CD4-positive, alpha-beta T cell (primary cell): ENCODE data around the gene CCNE1. TPM values are rescaled to one million over a fixed set of nuclear protein-coding genes. Genes with fewer than 3 reads are reported as not detected.

ENCODE experiments used
- ATAC-seq: fragments of 200-7000 bp; cut with Tn5 transposase; one replicate; pipeline ENCODE4 v1.10.0; 2022; ENCODE audit warnings: mild to moderate bottlenecking; ENCODE audit not compliant: poor library complexity
- CTCF ChIA-PET: fragments of 350-600 bp; sonication (Branson Sonifier 250); formaldehyde crosslinking; loops from one replicate; lab custom pipeline; 2021; ENCODE audit warnings: antibody characterized with exemption, inconsistent platforms; lab: Charles Lee
- POLR2A ChIA-PET: fragments of 350-600 bp; sonication (Branson Sonifier 250); formaldehyde crosslinking; loops from one replicate; lab custom pipeline; 2021; ENCODE audit warnings: antibody characterized with exemption, inconsistent platforms; lab: Charles Lee
- DNase-seq, 14 experiments: peaks; one replicate each; pipeline ENCODE4 v3.0.0-alpha.2; 2013 to 2020; ENCODE audit warnings: mixed read lengths in 2 of 14
- H3K27ac ChIP-seq, 2 donors: one replicate each; pipeline versions ENCODE4 v1.5.1 to v1.7.0; 2013; ENCODE audit warnings: low read length in 2 of 2, low read depth in 1 of 2, mild to moderate bottlenecking in 1 of 2
- H3K27me3 ChIP-seq, 2 experiments: 1 replicate in 1 of 2; 2 replicates in 1 of 2; pipeline versions ENCODE4 v1.6.1 to v1.7.0; 2013; ENCODE audit warnings: low read length in 2 of 2, control low read depth in 1 of 2, mild to moderate bottlenecking in 1 of 2, moderate library complexity in 1 of 2; ENCODE audit not compliant: insufficient read depth in 2 of 2, control insufficient read depth in 1 of 2
- H3K36me3 ChIP-seq: one replicate; pipeline ENCODE4 v1.6.1; 2013; ENCODE audit warnings: low read length, control low read depth; ENCODE audit not compliant: insufficient read depth
- H3K4me1 ChIP-seq: one replicate; pipeline ENCODE4 v1.6.1; 2013; ENCODE audit warnings: low read length, control low read depth; ENCODE audit not compliant: insufficient read depth
- H3K4me3 ChIP-seq: one replicate; pipeline ENCODE4 v1.5.1; 2013; ENCODE audit warnings: mild to moderate bottlenecking, low read length, moderate library complexity
- H3K9me3 ChIP-seq, 2 experiments: 1 replicate in 1 of 2; 2 replicates in 1 of 2; pipeline versions ENCODE4 v1.6.1 to v1.7.0; 2013; ENCODE audit warnings: low read length in 2 of 2, mild to moderate bottlenecking in 2 of 2, control low read depth in 1 of 2, moderate library complexity in 1 of 2; ENCODE audit not compliant: control insufficient read depth in 1 of 2, insufficient read depth in 1 of 2
- H3K27ac Mint-ChIP-seq: one replicate; pipeline ENCODE4 v1.8.0; 2020; ENCODE audit warnings: mixed read lengths
- H3K27me3 Mint-ChIP-seq: one replicate; pipeline ENCODE4 v1.8.0; 2021; ENCODE audit warnings: mixed read lengths
- H3K36me3 Mint-ChIP-seq: one replicate; pipeline ENCODE4 v1.8.0; 2021; ENCODE audit warnings: low read depth, mixed read lengths
- H3K4me1 Mint-ChIP-seq: one replicate; pipeline ENCODE4 v1.8.0; 2021; ENCODE audit warnings: low read depth, mixed read lengths
- H3K4me3 Mint-ChIP-seq: one replicate; pipeline ENCODE4 v1.8.0; 2020; ENCODE audit warnings: mild to moderate bottlenecking, mixed read lengths
- H3K9me3 Mint-ChIP-seq: one replicate; pipeline ENCODE4 v1.8.0; 2020; ENCODE audit warnings: mixed read lengths
- intact Hi-C, 2 experiments: fragments of 100-400 bp; cut with DNase I in 1 of 2; cut with micrococcal nuclease in 1 of 2; formaldehyde crosslinking; loops; one replicate each; pipeline versions ENCODE4 v1.15.1 to v1.9.0; 2023 to 2025; cut with DNase I, micrococcal nuclease
- polyA plus RNA-seq, 2 donors: library from polyadenylated mRNA; unstranded; fragments of 120-200 nt; gene quantifications; one replicate each; pipeline ENCODE4 v1.2.1, GENCODE V29; 2013
- total RNA-seq, 174 experiments: library from RNA in 2 of 174; stranded (reverse) in 2 of 174; gene quantifications; one replicate each; pipeline ENCODE4 v1.2.3 and lab custom pipeline; 2021 to 2026
- TF ChIP-seq, protein P1 (sequence below): fragments of 200-600 bp; IDR thresholded peaks from one replicate; pipeline ENCODE4 v1.8.0; 2022; ENCODE audit warnings: antibody characterized with exemption, mild to moderate bottlenecking

The CCNE1 gene
- total RNA-seq (1 to 10 TPM; 4.9 to 5.6 TPM), total RNA-seq (lab: John Stamatoyannopoulos, UW) (0.61 to 67.8 (median 6.2) reads per million in 172 experiments)
- 2.5 TPM for polyA plus RNA-seq (2013, experiment 1 of 2)
- polyA plus RNA-seq (2013, experiment 2 of 2): 3.2 TPM

- Histone ChIP-seq H3K4me1 (peaks cover 14% of the 10 kb centered on the region), H3K27ac (peak within 1 kb of the TSS; percentile 50 to 55), H3K4me3 (peak within 1 kb of the TSS; percentile 58), H3K36me3 (no peaks in the 10 kb centered on the region), H3K9me3 (no peaks in the 10 kb centered on the region), H3K27me3 (no peaks in the 10 kb centered on the region)
- ChIA-PET POLR2A (interaction anchor here (1.0 to 4.1 kb wide), 2 partner anchors 33 to 205 kb away, joined by 3 to 17 read pairs; partner anchors contain the start of gene POP4), CTCF (no interaction called here)
- DNase-seq: peak; percentile 88 to 100 (median 94)
- peak; percentile 90 for ATAC-seq
- intact Hi-C loops: loop anchor here (1.0 to 10.0 kb wide), 4 partner anchors 33 to 597 kb away; partner anchors contain the start of genes PLEKHF1 (in 1 of the 2) and UQCRFS1 (in 1 of the 2)
- H3K27ac Mint-ChIP-seq: peak within 1 kb of the TSS; percentile 82
- no peaks in the 10 kb centered on the region for H3K36me3 Mint-ChIP-seq
- TF ChIP-seq, protein P1, sequence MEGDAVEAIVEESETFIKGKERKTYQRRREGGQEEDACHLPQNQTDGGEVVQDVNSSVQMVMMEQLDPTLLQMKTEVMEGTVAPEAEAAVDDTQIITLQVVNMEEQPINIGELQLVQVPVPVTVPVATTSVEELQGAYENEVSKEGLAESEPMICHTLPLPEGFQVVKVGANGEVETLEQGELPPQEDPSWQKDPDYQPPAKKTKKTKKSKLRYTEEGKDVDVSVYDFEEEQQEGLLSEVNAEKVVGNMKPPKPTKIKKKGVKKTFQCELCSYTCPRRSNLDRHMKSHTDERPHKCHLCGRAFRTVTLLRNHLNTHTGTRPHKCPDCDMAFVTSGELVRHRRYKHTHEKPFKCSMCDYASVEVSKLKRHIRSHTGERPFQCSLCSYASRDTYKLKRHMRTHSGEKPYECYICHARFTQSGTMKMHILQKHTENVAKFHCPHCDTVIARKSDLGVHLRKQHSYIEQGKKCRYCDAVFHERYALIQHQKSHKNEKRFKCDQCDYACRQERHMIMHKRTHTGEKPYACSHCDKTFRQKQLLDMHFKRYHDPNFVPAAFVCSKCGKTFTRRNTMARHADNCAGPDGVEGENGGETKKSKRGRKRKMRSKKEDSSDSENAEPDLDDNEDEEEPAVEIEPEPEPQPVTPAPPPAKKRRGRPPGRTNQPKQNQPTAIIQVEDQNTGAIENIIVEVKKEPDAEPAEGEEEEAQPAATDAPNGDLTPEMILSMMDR: no peak
- no peaks in the 10 kb centered on the region for H3K27me3 Mint-ChIP-seq
- no peaks in the 10 kb centered on the region for H3K9me3 Mint-ChIP-seq
- peak within 1 kb of the TSS; percentile 96 for H3K4me3 Mint-ChIP-seq
- H3K4me1 Mint-ChIP-seq: peaks cover 11% of the 10 kb centered on the region
Measured at GRCh38 chr19:29811125-29812079, at the start of gene CCNE1. Gene CCNE1, plus strand, starts transcription at chr19:29811991. Its CDS starts 565 bp downstream, at chr19:29812556.

DNA sequence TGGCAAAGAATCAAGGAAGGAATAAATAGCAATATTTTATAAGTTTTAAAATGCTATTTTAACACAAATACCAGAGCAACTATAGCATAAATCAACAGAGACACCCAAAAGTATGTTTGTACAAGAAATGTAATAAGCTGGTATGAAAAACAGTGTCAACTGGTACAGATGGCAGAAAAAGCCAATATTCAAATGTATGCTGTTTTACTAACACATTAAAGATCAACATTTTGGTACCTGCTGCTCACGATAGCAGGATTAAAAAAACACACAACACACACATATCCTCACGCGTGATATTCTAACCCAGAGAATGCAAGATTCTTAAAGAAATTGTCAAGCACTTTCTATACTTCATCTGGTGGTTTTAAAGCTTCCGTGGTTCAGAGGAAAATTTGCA, 48.6 kb upstream of the CCNE1 start:
- H3K27me3 ChIP-seq: peaks cover 0 to 3% of the 10 kb centered on the region in 2 experiments
- TF ChIP-seq, protein P1: no peak
- POLR2A ChIA-PET: no interaction called here

DNA sequence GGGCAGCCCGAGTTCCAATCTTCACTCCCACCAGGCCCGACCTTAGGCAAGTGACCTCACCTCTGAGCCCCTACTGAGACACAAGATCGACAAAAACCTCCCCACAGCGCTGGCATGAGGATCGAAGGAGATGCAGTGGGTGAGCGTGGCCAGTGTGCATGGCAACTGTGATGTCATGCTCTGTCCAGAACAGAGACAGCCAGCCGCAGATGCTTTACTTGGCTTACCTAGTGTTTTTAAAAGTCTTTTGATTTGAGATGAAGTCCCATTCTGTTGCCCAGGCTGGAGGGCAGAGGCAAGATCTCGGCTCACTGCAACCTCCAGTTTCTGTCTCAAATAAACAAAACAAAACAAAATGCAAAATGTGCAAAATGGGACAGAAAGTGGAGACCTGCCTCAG, 47.4 kb upstream of the CCNE1 start:
- H3K36me3 Mint-ChIP-seq: no peaks in the 10 kb centered on the region
- H3K27ac Mint-ChIP-seq: no peak overlapping the region
- Histone ChIP-seq H3K27me3 (peaks cover 0 to 3% of the 10 kb centered on the region in 2 experiments), H3K4me1 (peaks cover 9% of the 10 kb centered on the region), H3K4me3 (no peak overlapping the region), H3K9me3 (no peaks in the 10 kb centered on the region), H3K36me3 (no peaks in the 10 kb centered on the region), H3K27ac (no peak overlapping the region)
- H3K4me1 Mint-ChIP-seq: no peaks in the 10 kb centered on the region
- DNase-seq (no peak), ATAC-seq (no peak)
- H3K9me3 Mint-ChIP-seq: no peaks in the 10 kb centered on the region
- intact Hi-C loops: no loop called here
- TF ChIP-seq, protein P1: no peak
- no peak overlapping the region for H3K4me3 Mint-ChIP-seq
- CTCF ChIA-PET: no interaction called here
- POLR2A ChIA-PET: no interaction called here
- H3K27me3 Mint-ChIP-seq: no peaks in the 10 kb centered on the region

More for the DNA sequence above, 48.6 kb upstream of the CCNE1 start:
- DNase-seq: no peak
- Mint-ChIP-seq H3K27ac (no peak overlapping the region), H3K9me3 (no peaks in the 10 kb centered on the region), H3K4me1 (no peaks in the 10 kb centered on the region), H3K27me3 (no peaks in the 10 kb centered on the region), H3K36me3 (no peaks in the 10 kb centered on the region), H3K4me3 (no peak overlapping the region)
- CTCF ChIA-PET: no interaction called here
- Histone ChIP-seq H3K4me1 (peaks cover 9% of the 10 kb centered on the region), H3K36me3 (no peaks in the 10 kb centered on the region), H3K9me3 (no peaks in the 10 kb centered on the region), H3K4me3 (no peak overlapping the region), H3K27ac (no peak overlapping the region)
- intact Hi-C loops: no loop called here
- no peak for ATAC-seq
